GM18499 (cell line): ENCODE results near the gene COL23A1.
"Not testable (repeated sequence)": the region's sequence is repeated elsewhere in the genome, so short reads cannot be mapped to it uniquely, and the experiment has no call there.

Source experiments
- ATAC-seq: cut with Tn5 transposase; IDR thresholded peaks from one replicate; pipeline ENCODE4 v1.9.1; 2021; ENCODE audit warnings: moderate number of reproducible peaks; ENCODE audit not compliant: insufficient read depth, unreplicated experiment

COL23A1 gene

DNA sequence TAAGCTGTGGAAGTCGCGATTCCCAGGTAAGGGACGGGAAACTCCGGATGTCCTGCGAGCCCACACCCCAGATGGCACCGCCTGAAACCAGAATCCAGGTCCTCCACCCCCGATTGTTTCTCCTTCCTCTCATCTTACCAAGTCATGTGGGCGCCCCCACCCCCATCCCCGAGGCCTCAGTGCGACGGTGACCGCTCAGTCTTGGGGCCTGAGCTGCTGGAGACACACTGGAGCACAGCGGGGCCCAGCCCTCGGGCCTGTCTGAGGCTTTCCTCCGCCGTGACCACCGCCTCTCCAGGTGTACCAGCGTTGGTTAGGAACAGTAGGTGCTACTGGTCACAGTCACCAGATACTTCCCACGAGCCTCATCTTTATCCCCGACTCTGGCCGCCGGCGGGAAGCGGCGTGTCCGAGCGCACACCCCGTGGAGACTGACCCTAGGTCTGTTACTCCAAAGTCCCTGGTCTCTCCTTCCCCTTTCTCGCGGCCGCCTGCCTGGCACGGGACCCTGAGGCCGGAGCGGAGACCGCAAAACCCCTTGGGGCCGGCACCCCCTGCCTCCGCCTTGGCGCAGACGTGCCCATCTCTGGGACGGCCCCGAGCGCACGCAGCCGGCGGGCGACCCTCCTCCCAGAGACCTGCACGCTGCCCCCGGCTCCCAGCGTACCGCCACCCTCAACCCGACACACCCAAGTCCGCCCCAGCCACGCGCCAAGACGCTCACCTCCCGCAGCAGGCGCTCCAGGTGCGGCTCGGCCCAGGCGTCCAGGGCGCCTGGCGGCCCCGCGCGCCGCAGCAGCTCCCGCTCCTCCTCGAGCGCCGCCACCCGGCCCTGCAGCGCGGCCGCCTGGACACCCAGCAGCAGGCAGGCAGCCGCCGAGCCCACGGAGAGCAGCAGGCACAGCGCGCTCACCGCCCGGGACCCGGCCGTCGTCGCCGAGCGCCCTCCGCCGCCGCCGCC is 733 bp downstream of the COL23A1 start:
- ATAC-seq = no peak

DNA sequence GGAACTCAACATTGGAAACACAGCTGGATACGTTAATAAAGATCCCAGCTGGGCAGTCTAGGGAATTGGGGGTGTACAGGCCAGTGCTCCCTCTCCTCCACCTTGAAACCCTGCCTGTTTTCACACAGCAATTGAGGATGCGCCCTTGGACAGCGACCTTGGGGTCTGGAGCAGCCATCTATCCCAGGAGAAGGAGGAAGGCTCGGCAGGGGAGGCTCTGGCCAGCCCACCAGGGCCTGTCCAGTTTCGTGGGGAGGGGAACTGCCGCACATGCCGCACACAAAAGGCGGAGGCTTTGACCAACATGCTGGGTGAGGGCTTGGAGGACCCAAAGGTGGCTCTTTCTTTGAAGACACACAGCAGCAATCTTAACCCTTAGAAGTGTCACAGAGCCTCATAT is 1.4 kb downstream of the COL23A1 start:
- ATAC-seq = no peak

GRCh38 chr5:178587763-178588611 is 2.2 kb downstream of the COL23A1 start:
- ATAC-seq = no peak

DNA sequence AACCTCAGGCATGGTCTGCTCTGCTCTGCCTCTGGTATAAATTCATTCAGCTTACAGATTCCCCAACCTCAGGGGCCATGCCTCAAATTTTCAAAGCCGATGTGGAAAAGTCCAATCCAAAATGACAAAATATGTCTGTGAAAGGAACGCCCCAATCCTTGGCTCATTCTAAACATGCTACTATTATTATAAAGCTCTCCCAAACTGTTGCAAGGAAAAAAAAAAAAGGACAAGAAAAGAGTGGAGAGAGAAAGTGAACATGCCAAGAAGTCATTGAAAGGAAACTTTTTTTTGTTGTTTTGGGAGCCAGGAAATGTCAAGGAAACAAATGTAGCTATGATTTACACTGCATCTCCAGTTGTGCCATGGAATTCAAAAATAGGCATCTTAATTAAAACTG is 3.8 kb downstream of the COL23A1 start:
- ATAC-seq = no peak

DNA sequence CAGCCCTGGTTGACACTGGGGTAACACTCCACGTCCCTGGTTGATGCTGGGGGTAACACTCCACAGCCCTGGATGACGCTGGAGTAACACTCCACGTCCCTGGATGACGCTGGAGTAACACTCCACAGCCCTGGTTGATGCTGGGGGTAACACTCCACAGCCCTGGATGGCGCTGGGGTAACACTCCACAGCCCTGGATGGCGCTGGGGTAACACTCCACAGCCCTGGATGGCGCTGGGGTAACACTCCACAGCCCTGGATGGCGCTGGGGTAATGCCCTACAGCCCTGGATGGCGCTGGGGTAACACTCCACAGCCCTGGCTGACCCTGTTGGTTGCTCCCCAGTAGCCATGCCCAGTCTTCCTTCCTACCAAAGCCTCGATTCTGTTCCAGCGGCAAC is 4.8 kb downstream of the COL23A1 start:
- not testable (repeated sequence) for ATAC-seq

- ATAC-seq = no peak
These were observed 6.9 kb downstream of the COL23A1 start for GRCh38 chr5:178583279-178583678.

DNA sequence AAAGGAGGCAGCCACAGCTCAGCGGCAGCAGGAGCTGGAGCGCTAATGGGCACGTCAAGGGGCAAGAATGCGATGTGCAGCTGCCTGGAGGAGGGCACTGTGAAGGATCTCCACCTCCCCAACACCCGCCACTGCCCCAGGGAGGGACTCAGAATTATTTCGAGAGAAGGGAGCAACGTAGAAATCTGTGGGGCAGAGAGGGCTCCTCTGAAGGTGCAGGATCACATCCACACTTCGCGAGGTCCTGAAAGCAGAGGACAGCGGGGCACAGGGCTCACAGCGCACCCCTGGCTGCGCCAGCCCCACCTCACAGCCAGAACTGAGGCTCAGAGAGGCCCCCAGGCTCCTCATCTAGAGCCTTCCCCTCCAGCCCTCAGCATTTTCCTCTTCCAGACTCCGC is 7.9 kb downstream of the COL23A1 start:
- no peak for ATAC-seq

DNA sequence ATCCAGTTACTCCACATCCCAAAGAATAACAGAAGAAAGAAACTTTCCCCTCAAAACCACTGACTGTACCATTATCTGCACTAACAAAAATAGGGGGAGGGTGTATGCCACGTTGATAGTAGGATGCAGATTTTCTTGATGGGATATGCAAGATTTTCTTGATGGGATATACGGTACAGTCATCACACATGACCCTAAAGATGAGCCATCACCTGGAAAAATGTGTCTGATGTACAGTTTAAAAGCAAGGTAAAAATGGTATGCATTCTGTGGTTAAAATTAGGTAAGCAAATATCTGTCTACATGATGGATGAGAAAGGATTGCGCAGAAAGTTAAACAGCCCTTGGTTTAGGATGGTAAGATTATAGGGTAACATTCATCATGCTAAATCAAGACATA is 8.6 kb downstream of the COL23A1 start:
- no peak for ATAC-seq

DNA sequence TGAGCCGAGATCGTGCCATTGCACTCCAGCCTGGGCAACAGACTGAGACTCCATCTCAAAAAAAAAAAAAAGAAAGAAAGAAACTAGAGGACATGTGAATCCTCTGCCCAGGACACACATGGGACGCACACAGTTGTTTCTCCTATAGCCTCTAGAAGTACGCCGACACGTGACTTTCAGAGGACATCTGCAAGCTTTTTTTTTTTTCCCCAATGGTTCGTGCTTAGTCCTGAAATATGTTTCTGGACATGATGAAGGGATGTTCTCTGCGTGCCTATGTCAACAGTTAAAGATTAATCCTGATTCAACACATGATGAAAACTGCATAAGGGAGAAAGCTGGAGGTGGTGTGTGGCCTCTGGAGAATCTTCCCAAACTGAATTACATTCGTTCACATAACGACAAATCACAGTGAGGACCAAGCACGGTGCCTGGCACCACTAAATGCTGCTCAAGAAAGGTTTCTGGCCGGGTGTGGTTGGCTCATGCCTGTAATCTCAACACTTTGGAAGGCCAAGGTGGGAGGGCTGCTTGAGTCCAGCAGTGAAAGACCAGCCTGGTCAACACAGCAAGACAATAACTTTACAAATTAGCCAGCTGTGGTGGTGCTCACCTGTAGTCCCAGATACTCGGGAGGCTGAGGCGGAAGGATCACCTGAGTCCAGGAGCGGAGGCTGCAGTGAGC is 9.8 kb downstream of the COL23A1 start:
- ATAC-seq = no peak

DNA sequence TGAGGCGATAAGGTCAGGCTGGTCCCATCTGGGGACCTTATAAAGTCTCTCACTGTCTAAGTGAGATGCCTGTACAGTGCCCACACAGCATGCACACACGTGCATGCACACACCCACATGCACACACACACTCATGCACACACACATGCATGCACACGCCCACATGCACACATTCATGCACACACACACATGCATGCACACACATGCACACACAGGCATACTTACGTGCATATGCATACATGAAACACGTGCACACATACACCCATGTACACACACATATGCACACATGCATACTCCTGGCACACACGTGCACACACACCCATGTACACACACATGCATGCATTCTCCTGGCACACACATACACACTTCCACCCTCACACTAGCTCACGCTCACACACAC is 12.2 kb downstream of the COL23A1 start:
- no peak for ATAC-seq

GRCh38 chr5:178577376-178577839 is 12.8 kb downstream of the COL23A1 start:
- no peak for ATAC-seq

DNA sequence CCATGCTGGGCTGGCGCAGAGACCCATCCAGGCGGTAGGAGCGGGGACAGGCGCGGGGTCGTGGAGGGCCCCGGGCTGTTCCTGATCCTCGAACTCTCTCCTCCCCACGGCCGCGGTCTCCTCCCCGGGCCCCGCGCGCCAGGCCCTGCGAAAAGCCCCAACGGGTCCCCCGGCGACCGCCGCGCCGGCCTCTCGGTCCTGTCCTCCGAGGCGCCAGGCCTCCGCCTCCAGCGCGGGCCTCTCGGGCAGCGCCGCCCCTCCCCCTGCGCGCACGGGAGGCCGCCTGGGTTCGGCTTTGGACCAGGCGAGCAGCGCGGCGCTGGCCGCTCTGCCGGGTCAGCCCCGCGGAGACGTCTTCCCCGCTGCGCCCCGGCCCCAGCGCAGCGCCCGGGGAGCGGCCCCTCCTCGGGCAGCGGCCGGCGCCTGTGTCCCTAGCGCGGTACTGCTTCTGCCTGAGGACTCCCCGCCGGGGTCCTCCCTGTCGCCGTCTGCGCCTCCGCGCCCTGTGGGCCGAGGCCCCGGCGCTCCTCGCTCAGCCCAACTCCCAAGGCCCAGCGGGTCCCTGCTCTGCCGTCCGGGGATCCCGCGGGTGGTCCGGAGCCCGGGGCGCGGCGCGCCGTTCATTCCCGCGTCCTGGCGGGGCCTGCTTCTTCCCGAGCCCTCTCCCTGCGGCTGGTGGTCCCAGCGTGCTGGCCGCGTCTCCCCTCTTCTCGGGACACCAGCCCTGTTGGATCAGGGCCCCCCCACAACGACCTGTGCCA is 13.4 kb downstream of the COL23A1 start:
- ATAC-seq = no peak

DNA sequence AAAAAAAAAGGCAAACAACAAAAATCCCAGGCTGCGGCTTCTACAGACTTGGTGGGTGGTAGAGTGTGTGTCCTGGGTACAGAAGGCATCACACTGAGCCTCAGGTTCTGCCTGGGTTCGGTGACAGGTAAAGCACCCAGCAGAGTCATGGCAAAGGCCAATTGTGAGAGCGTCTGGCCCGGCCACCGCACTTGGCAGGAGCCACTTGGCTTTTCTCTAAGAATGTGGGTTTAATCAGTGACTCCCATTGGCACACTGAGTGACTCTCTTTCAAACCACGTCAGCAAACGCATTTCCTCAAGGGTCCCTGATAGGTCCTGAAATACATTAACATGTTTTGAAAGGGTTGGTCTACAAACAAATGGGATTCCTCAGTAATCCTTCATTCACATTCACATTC is 17.0 kb downstream of the COL23A1 start:
- no peak for ATAC-seq

DNA sequence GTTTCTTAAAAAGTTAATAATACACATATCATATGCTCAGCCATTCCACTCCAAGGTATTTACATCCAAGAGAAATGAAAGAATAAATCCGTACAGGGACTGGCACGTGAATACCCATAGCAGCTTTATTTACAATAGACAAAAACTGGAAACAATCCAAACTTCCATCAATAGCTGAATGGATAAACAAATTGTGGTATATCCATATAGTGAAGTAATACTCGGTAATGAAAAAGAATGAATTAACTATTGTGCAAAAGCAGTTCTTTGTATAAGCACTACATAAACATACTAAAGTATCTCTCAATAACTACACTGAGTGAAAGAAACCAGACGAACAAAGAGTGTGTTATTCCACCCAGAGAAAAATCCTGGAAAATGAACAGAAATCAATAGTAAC is 17.6 kb downstream of the COL23A1 start:
- no peak for ATAC-seq

DNA sequence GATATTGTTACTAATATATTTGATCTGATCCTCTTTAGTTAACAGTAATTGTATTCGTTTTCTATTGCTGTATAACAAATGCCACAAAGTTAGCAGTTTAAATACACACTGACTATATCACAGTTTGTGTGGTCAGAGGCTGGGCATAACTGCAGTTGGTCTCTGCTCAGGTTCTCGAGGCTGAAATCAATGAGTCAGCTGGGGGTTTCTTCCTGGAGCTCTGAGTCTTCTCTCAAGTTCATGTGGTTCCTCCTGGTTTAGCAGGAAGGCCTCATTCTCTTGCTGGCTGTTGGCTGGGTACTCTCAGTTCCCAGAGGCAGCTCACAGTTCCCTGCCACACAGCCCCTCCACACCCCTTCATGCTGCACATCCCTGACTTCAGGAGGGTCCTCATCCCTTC is 20.7 kb downstream of the COL23A1 start:
- no peak for ATAC-seq

- ATAC-seq = no peak
These were observed 25.2 kb downstream of the COL23A1 start for GRCh38 chr5:178564811-178565550.

DNA sequence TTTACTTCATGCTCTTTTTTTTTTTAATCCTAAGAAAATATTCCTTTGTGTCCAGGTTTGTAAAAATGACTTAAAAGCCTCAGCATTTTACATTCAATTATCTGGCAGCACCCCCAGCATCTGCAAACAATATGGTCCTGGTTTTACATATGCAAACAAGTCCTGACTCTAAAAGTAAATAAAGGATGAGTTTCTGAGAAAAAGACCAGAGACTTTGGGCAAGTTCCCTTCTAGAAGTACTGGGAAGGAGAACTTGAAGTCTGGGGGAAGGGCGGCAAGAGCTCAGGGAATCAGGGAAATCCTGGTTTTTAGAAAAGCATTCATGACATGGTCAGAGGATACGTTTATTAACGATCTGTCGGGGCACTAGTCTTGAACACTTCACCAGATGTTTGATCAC is 25.8 kb downstream of the COL23A1 start:
- no peak for ATAC-seq

DNA sequence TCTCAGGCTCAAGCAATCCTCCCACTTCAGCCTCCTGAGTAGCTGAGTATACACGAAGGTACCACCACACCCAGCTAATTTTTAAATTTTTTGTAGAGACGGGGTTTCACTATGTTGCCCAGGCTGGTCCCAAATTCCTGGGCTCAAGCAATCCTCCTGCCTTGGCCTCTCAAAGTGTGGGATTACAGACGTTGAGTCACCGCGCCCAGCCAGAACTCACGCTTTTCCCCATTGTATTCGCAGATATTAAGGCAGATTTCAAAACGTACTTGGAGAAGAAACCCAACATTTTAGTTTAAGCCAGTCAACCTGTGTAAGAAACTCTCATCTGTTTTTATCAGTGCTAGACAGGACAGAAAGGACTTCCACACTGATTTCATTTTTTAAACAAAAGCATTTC is 26.6 kb downstream of the COL23A1 start:
- no peak for ATAC-seq

DNA sequence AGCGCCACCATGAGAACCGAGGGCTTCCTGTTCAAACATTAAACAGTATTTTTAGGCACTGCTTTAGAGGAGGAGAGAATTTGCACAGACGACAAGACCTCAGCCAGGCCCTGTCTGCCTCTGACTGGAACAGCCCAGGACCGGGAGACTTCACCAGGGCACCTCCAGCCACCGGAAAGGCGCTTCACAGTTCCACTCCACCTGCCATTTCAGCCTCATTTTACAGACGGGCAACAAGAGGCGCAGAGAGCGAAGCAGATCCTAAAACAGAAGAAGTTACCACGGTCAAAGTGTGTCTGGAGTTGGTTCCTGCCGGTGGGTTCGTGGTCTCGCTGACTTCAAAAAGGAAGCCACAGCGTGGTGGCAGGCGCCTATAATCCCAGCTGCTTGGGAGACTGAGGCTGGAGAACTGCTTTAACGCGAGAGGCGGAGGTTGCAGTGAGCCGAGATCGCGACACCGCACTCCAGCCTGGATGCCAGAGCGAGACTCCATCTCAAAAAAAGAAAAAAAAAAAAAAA is 28.4 kb downstream of the COL23A1 start:
- no peak for ATAC-seq
